Cerebellar cortex (tissue), 1 donor: ENCODE measurements around the gene TMEM95.

Experiments
- DNase-seq: peaks from one replicate; pipeline ENCODE4 v3.0.0-alpha.2; 2015; ENCODE audit warnings: low spot score

Gene TMEM95

DNA sequence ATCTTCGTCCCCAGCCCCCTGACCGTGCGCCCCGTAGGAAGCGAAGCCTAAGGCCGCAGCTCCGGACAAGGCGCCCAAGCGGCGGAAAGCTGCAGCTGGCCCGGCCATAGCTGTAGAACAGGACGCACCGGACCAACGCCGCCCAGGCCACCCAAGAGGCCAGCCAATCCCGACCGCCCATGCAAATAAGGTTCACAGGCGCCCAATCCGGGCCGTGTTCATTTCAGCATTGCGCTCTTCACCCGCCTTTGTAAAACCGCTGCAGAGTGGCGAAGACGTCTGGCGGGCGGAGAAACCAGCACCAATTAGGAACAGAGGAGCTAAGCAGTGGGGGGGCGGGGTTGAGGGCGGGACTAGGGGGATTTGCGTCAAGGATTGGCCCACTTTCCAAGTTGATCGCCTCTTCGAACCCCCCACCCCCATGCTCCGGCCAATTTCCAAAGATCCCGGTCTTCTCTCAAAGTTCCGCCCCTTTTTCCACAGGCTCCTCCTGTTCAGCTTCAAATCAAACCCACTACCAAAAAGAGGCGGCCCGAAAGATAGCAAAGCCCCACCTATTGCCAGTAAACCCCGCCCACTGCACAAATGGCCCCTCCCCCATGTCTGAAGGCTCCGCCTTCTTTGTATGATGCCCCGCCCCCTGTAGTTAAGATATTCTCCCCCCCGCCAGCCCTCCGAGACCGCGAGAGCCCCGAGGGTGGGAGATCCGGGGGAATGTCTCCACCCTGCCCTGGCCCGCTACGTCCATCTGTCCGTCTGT lies 49.2 kb downstream of the TMEM95 start, which contains the start of gene TMEM256:
TMEM256 (minus strand) TSS at position 121 of the 760 bp plus-strand sequence; CDS start at position 108, 13 bp downstream.
- peak; percentile 100 for DNase-seq

DNA sequence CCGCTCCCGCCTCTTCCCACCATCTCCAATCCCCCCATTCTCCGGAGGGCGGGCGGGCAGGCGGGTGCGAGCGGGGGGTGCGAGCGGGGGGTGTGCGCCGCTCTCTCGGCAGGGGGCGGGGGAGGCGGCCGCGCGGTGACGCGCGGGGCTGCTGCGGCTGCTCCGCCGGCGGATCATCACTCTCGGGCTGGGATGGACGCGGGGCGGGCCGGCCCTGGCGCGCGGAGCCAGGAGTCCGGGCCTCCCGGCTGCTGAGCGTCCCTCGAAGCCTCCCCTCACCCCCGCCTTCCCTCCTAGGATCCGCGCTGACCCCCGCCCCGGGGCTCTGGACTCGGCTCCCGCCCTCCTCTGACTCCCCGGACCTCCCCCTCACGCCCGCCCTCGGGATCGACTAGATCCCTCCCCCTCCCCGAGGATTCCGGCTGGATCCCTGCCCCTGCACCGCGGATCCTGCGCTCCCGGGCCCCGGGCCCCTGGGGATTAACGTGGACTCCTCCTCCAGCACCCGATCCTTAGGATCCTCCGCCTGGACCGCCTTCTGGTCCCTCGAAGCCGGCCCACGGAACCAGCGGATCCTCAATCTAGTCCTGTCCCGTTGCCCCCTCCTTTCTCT lies 49.9 kb downstream of the TMEM95 start:
- no peak for DNase-seq

DNA sequence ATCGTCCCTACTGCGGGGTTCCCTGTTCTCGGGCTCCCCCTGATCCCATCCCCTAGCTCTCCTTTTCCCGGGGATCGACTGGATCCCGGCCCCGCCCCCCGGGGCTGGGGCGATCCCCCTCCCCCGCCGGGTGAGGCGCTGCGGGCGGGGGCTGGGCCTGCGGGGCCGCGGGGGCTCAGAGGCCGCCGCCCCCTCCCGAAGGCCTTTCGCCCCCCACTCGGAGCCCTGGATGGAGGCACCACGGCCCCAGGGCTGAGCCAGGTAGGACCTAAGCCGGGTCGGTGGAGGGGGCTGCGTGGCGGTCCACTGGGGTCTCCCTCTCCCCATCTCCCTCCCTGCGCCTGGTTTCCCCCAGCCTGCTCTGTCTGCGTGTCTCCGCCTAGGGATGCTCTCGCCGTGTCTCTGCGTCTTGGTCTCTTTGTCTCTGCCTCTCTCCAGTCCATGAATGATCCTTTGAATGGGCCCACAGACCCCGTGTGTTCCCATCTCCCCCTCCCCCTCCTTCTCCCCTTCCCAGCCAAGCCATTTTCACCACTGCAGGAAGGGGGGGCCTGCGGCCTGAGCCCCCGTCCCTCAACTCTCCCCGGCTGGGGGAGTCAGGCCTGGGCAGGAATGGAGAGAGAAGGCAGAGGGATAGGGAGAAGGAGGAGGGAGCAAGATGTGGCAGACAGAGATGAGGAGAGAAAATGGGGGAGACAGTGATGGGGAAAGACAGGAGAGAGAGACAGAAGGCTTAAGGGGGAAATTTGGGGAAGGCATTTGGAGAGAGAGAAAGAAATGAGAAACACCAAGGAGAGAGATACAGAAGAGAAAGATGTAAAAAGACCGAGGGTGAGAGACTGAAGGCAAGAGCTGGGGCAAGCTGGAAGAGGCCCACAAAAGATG lies 50.6 kb downstream of the TMEM95 start:
- DNase-seq = peak; percentile 33

DNA sequence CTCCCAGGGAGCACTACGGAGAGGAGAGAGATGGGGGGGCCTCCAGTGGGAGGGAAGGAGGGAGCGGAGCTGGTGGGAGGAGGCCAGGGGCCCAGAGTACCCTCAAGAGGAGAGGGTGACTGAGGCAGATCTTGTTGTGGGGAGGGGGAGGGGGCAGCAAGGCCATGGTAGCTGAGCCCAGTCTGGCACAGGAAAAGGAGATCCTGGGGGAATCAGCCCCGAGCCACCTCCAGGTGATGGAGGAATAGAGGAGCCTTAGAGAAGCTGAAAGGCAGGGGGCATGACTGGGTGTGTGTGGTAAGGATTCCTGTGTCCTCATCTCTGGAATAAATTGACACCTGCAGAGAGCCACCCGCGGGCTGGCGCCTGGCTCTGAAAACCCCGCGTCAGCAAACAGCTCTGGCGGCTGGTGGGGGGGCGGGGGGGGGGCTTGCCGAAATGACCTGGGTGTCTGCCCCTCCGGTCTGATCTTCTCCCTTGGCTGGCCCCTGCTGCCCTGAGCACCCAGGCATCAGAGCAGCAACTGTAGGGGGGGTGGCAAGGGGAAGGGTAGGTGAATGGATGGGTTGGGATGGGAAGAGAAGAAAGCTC lies 51.4 kb downstream of the TMEM95 start:
- DNase-seq = no peak
